ENCODE data around the gene COA6. TPM values are rescaled to one million over a fixed set of nuclear protein-coding genes. Genes with fewer than 3 reads are reported as not detected.

The COA6 gene
- total and polyA plus RNA-seq, 2 of the 13 experiments (the other 11 are each of a cell fraction or from before 2014, with no cell fraction given), result 32.4 to 104 TPM

Other genes with a start within 250 kb of the COA6 start
- gene TARBP1, start 105.7 kb downstream of the COA6 start, total RNA-seq (2016; rRNA removed; fragmentation: Illumina TruSeq; extraction: Trizol), result 31.0 and 37.7 TPM in 2 replicates
- 58.7 and 67.0 TPM in 2 replicates for gene TARBP1, start 105.7 kb downstream of the COA6 start, polyA plus RNA-seq (2011; rRNA removed)
- gene IRF2BP2, start 236.7 kb downstream of the COA6 start, total RNA-seq (2016; rRNA removed; fragmentation: Illumina TruSeq; extraction: Trizol), result 127 and 147 TPM in 2 replicates
- 140 and 180 TPM in 2 replicates for gene IRF2BP2, start 236.7 kb downstream of the COA6 start, polyA plus RNA-seq (2011; rRNA removed)

Measured in HepG2 (cell line).